GM23338 (cell line): ENCODE data around the gene CUTC. TPM values are rescaled to one million over a fixed set of nuclear protein-coding genes. Genes with fewer than 3 reads are reported as not detected.

Experiments
- ATAC-seq: fragments of 200-7000 bp; cut with Tn5 transposase; 3 replicates; pipeline ENCODE4 v1.9.1; 2020
- DNase-seq: peaks from one replicate; pipeline ENCODE4 v3.0.0-alpha.2; 2015; ENCODE audit warnings: low spot score
- H2AFZ ChIP-seq: fragments of 200-600 bp; sonication (generic); 2 replicates; pipeline ENCODE4 v1.8.0; 2016; ENCODE audit warnings: antibody characterized with exemption, mild to moderate bottlenecking, moderate library complexity
- H3F3A ChIP-seq: fragments of 200-600 bp; sonication (generic); replicated peaks from 2 replicates; pipeline ENCODE4 v1.8.0; 2017; ENCODE audit warnings: antibody characterized with exemption, mixed run types, low read depth
- H3K27ac ChIP-seq: fragments of 200-600 bp; sonication (generic); 2 replicates; pipeline ENCODE4 v1.6.1; 2016; ENCODE audit warnings: low read depth
- H3K27me3 ChIP-seq: fragments of 200-600 bp; sonication (generic); 2 replicates; pipeline ENCODE4 v1.8.0; 2016; ENCODE audit warnings: mild to moderate bottlenecking, mixed run types, moderate library complexity; ENCODE audit not compliant: insufficient read depth
- H3K36me3 ChIP-seq: fragments of 200-600 bp; sonication (generic); 2 replicates; pipeline ENCODE4 v1.8.0; 2016; ENCODE audit warnings: mild to moderate bottlenecking; ENCODE audit not compliant: insufficient read depth
- H3K4me1 ChIP-seq: fragments of 200-600 bp; sonication (generic); 2 replicates; pipeline ENCODE4 v1.8.0; 2016; ENCODE audit warnings: mild to moderate bottlenecking, moderate library complexity; ENCODE audit not compliant: insufficient read depth
- H3K4me2 ChIP-seq: fragments of 200-600 bp; sonication (generic); 2 replicates; pipeline ENCODE4 v1.7.1; 2017; ENCODE audit warnings: mixed run types
- H3K4me3 ChIP-seq: fragments of 200-600 bp; sonication (generic); 2 replicates; pipeline ENCODE4 v1.6.1; 2016; ENCODE audit warnings: mixed run types
- H3K79me2 ChIP-seq: fragments of 200-600 bp; sonication (generic); replicated peaks from 2 replicates; pipeline ENCODE4 v1.8.0; 2017; ENCODE audit warnings: mild to moderate bottlenecking; ENCODE audit not compliant: insufficient read depth
- H3K9me2 ChIP-seq: fragments of 200-600 bp; sonication (generic); 2 replicates; pipeline ENCODE4 v1.8.0; 2017; ENCODE audit not compliant: insufficient read depth
- H4K20me1 ChIP-seq: fragments of 200-600 bp; sonication (generic); replicated peaks from 2 replicates; pipeline ENCODE4 v1.8.0; 2017; ENCODE audit warnings: mild to moderate bottlenecking; ENCODE audit not compliant: insufficient read depth
- H3K27ac Mint-ChIP-seq: 2 replicates; pipeline ENCODE4 v1.8.0; 2020; ENCODE audit warnings: inconsistent platforms, mild to moderate bottlenecking, moderate library complexity, mixed read lengths
- H3K27me3 Mint-ChIP-seq: 3 replicates; pipeline ENCODE4 v1.8.0; 2022; ENCODE audit warnings: low read depth, mild to moderate bottlenecking, moderate library complexity, mixed read lengths, inconsistent platforms; ENCODE audit not compliant: insufficient read depth, poor library complexity
- H3K36me3 Mint-ChIP-seq: 3 replicates; pipeline ENCODE4 v1.8.0; 2021; ENCODE audit warnings: low read depth, mild to moderate bottlenecking, inconsistent platforms, moderate library complexity, mixed read lengths
- H3K4me1 Mint-ChIP-seq: 3 replicates; pipeline ENCODE4 v1.8.0; 2020; ENCODE audit warnings: mild to moderate bottlenecking, inconsistent platforms, mixed read lengths
- H3K4me3 Mint-ChIP-seq: 3 replicates; pipeline ENCODE4 v1.8.0; 2021; ENCODE audit warnings: moderate library complexity, mild to moderate bottlenecking, inconsistent platforms, mixed read lengths
- H3K9me3 Mint-ChIP-seq: 3 replicates; pipeline ENCODE4 v1.8.0; 2020; ENCODE audit warnings: moderate library complexity, mild to moderate bottlenecking, inconsistent platforms, mixed read lengths
- CREB1 ChIP-seq: fragments of 250-450 bp; sonication (Bioruptor Pico); IDR thresholded peaks from 2 replicates; pipeline ENCODE4 v1.5.0; 2020; ENCODE audit warnings: low read depth, mild to moderate bottlenecking, moderate library complexity
- CTCF ChIP-seq, 2 experiments: fragments of 200-600 bp in 1 of 2; sonication (generic) in 1 of 2; conservative IDR thresholded peaks; 2 replicates each; pipeline versions ENCODE4 v1.5.1 to v1.6.1; 2016 to 2017; ENCODE audit warnings: antibody characterized with exemption in 2 of 2, low read depth in 2 of 2, mild to moderate bottlenecking in 2 of 2, moderate library complexity in 1 of 2
- ETS1 ChIP-seq: IDR thresholded peaks from 2 replicates; pipeline ENCODE4 v1.6.1; 2016; ENCODE audit warnings: antibody characterized with exemption
- EZH2 ChIP-seq: fragments of 200-600 bp; sonication (generic); IDR thresholded peaks from one replicate; pipeline ENCODE4 v1.8.0; 2017; ENCODE audit warnings: antibody characterized with exemption, mild to moderate bottlenecking, low read depth; ENCODE audit not compliant: unreplicated experiment
- EZH2phosphoT487 ChIP-seq: fragments of 200-600 bp; sonication (generic); IDR thresholded peaks from one replicate; pipeline ENCODE4 v1.8.1; 2018; ENCODE audit warnings: antibody characterized with exemption; ENCODE audit not compliant: unreplicated experiment
- JUNB ChIP-seq: IDR thresholded peaks from one replicate; pipeline ENCODE4 v1.6.1; 2016; ENCODE audit warnings: antibody characterized with exemption; ENCODE audit not compliant: unreplicated experiment
- POLR2AphosphoS5 ChIP-seq: IDR thresholded peaks from 2 replicates; pipeline ENCODE4 v1.6.1; 2016; ENCODE audit warnings: antibody characterized with exemption, low read depth
- REST ChIP-seq: IDR thresholded peaks from one replicate; pipeline ENCODE4 v1.6.1; 2018; ENCODE audit warnings: antibody characterized with exemption; ENCODE audit not compliant: unreplicated experiment
- STAT1 ChIP-seq: IDR thresholded peaks from one replicate; pipeline ENCODE4 v1.6.1; 2016; ENCODE audit warnings: antibody characterized with exemption; ENCODE audit not compliant: unreplicated experiment
- ZNF114 ChIP-seq: fragments of 250-450 bp; sonication (Bioruptor Pico); IDR thresholded peaks from 2 replicates; pipeline ENCODE4 v1.5.0; 2020; ENCODE audit warnings: mild to moderate bottlenecking, moderate library complexity
- ZNF331 ChIP-seq: fragments of 250-450 bp; sonication (Bioruptor Pico); IDR thresholded peaks from 2 replicates; pipeline ENCODE4 v1.5.0; 2020; ENCODE audit warnings: low read depth, mild to moderate bottlenecking, moderate library complexity
- ZNF462 ChIP-seq: fragments of 250-450 bp; sonication (Bioruptor Pico); IDR thresholded peaks from 2 replicates; pipeline ENCODE4 v1.5.0; 2020; ENCODE audit warnings: mild to moderate bottlenecking, moderate library complexity
- polyA plus RNA-seq: library from polyadenylated mRNA; unstranded; fragments of >200 nt; fragmentation: Nextera tagmentation; extraction: Ambion mirVana; gene quantifications from 2 replicates; pipeline ENCODE4 v1.2.1, GENCODE V29; 2016
- total RNA-seq: library from RNA; depleted of rRNA; stranded (reverse); fragments of >200 nt; shearing (Covaris generic); gene quantifications from 2 replicates; pipeline ENCODE4 v1.2.3, GENCODE V29; 2014

Gene CUTC
- total and polyA plus RNA-seq, 2 experiments from 2014 or later: 20.2 to 30.4 TPM

GRCh38 chr10:99760321-99760720, 28.3 kb downstream of the CUTC start (continued):
- TF ChIP-seq ZNF462 (CRISPR knock-in tag) (no peak), ETS1 (no peak), ZNF331 (CRISPR knock-in tag) (no peak), ZNF114 (no peak), JUNB (no peak), STAT1 (no peak), CREB1 (no peak)

GRCh38 chr10:99761365-99761764, 29.3 kb downstream of the CUTC start:
- H3K27me3 Mint-ChIP-seq: no peaks in the 10 kb centered on the region
- no peaks in the 10 kb centered on the region for H3K4me1 Mint-ChIP-seq
- peaks cover 26% of the 10 kb centered on the region for H3K36me3 Mint-ChIP-seq
- H3K4me3 Mint-ChIP-seq: no peak overlapping the region
- no peaks in the 10 kb centered on the region; the same call in 1 of the 2 replicates for H4K20me1 ChIP-seq
- no peak overlapping the region for H3K27ac Mint-ChIP-seq
- no peak overlapping the region for H3K4me2 ChIP-seq
- H3K9me2 ChIP-seq: peaks cover 4% of the 10 kb centered on the region; the same call in 1 of the 2 replicates
- no peak for ATAC-seq
- no peaks in the 10 kb centered on the region for H3K36me3 ChIP-seq
- no peaks in the 10 kb centered on the region for H3K79me2 ChIP-seq
- no peak overlapping the region for H2AFZ ChIP-seq
- H3K27me3 ChIP-seq: no peaks in the 10 kb centered on the region
- no peak overlapping the region for H3K27ac ChIP-seq
- DNase-seq: no peak
- H3K4me3 ChIP-seq: no peak overlapping the region
- no peaks in the 10 kb centered on the region for H3K9me3 Mint-ChIP-seq
- no peaks in the 10 kb centered on the region for H3K4me1 ChIP-seq
- H3F3A ChIP-seq: no peaks in the 10 kb centered on the region
- TF ChIP-seq REST (no peak), POLR2AphosphoS5 (no peak), ZNF114 (no peak), JUNB (no peak), CTCF (conservative IDR thresholded peaks at IDR 0.05; ENCODE audit: low read depth in 2 of 2) (no peak), EZH2 (no peak), ZNF331 (CRISPR knock-in tag) (no peak), EZH2phosphoT487 (no peak), CREB1 (no peak)
